ENCODE results near the gene GK. TPM values are rescaled to one million over a fixed set of nuclear protein-coding genes. Genes with fewer than 3 reads are reported as not detected.

The GK gene
- total RNA-seq, 1 experiment from 2014 or later, result 9.8 TPM

- no peak overlapping the region for H2AK5ac ChIP-seq (ENCODE audit: insufficient read length, low read length)
- H2BK15ac ChIP-seq (ENCODE audit: low read depth, low read length), result no peak overlapping the region
- no peak overlapping the region for H3K18ac ChIP-seq (ENCODE audit: insufficient read length, low read depth, low read length)
- no peak overlapping the region for H3K4ac ChIP-seq (ENCODE audit: low read depth, low read length)
- H3K14ac ChIP-seq (ENCODE audit: insufficient read depth, low read length), result no peak overlapping the region
- no peaks in the 10 kb centered on the region; the same call in 1 of the 2 replicates for H3K4me1 ChIP-seq (ENCODE audit: insufficient read depth, low read length)
- no peak overlapping the region for H3K23ac ChIP-seq (ENCODE audit: insufficient read length, low read depth, low read length)
- H3K56ac ChIP-seq (ENCODE audit: insufficient read length, low read depth, low read length), result no peak overlapping the region
- no peak overlapping the region for H4K8ac ChIP-seq (replicated peaks; ENCODE audit: insufficient read length, low read depth, low read length)
- no peak for TF ChIP-seq CTCF (conservative IDR thresholded peaks at IDR 0.05)
- H3K9me3 ChIP-seq (ENCODE audit: control insufficient read depth, low read depth, low read length), result no peaks in the 10 kb centered on the region
- H4K5ac ChIP-seq (ENCODE audit: insufficient read length, low read depth, low read length), result no peak overlapping the region
- no CpG with 5 or more reads among the region's 2 CpGs for WGBS (ENCODE audit: extremely low coverage, insufficient read length, low lambda C conversion rate)
- no peak overlapping the region for H2BK20ac ChIP-seq (ENCODE audit: low read depth, low read length, poor library complexity, severe bottlenecking)
- Mint-ChIP-seq H3K9me3 (peaks cover 9 to 41% of the 10 kb centered on the region in 2 experiments), H3K4me1 (peaks cover 22 to 25% of the 10 kb centered on the region in 2 experiments), H3K4me3 (no peak overlapping the region; a peak in 1 of 5 replicates), H3K36me3 (ENCODE audit: insufficient read depth in 1 of 3, low read depth in 3 of 3) (no peaks in the 10 kb centered on the region; a peak in 2 of 7 replicates), H3K27ac (no peak overlapping the region), H3K27me3 (ENCODE audit: low read depth) (peaks cover 3% of the 10 kb centered on the region; the same call in 1 of the 2 replicates)
- no peak overlapping the region for H3K9ac ChIP-seq (ENCODE audit: extremely low read depth, insufficient read length, low read length)
- H2BK120ac ChIP-seq (ENCODE audit: low read depth, low read length, poor library complexity, severe bottlenecking), result no peak overlapping the region
- no peak overlapping the region for H2BK12ac ChIP-seq (ENCODE audit: insufficient read length, low read depth, low read length)
- H4K20me1 ChIP-seq (ENCODE audit: control insufficient read depth, insufficient read depth, insufficient read length), result no peaks in the 10 kb centered on the region
- H3K27me3 ChIP-seq (ENCODE audit: insufficient read depth, low read length), result no peaks in the 10 kb centered on the region
- no peak overlapping the region for H2AFZ ChIP-seq (ENCODE audit: low read length)
- H2BK5ac ChIP-seq (ENCODE audit: insufficient read length, low read length), result no peak overlapping the region
- H3K4me2 ChIP-seq (ENCODE audit: insufficient read depth, insufficient read length, low read length), result no peak overlapping the region
- no peak overlapping the region for H4K91ac ChIP-seq (ENCODE audit: insufficient read length, low read depth, low read length)
- no peaks in the 10 kb centered on the region for H3K79me2 ChIP-seq (ENCODE audit: insufficient read depth, low read length)
- H3T11ph ChIP-seq (ENCODE audit: low read length), result no peak overlapping the region
- peaks cover 6% of the 10 kb centered on the region for H3K23me2 ChIP-seq (ENCODE audit: insufficient read length, low read depth, low read length, poor library complexity, severe bottlenecking)
- H3K27ac ChIP-seq (ENCODE audit: insufficient read length, low read depth, low read length), result no peak overlapping the region
- no peaks in the 10 kb centered on the region for H3K79me1 ChIP-seq (ENCODE audit: insufficient read depth, low read depth, low read length, poor library complexity, severe bottlenecking)
- no peak for DNase-seq
These were observed 3.4 kb upstream of the GK start for GRCh38 chrX:30649859-30650258.
